Stomach (tissue), 9 donors: ENCODE data around the gene RIOX2. TPM values are rescaled to one million over a fixed set of nuclear protein-coding genes. Genes with fewer than 3 reads are reported as not detected.
A peak's percentile ranks its signal among the peaks of the same experiment; 100 is the strongest.
"Not testable (repeated sequence)": the region's sequence is repeated elsewhere in the genome, so short reads cannot be mapped to it uniquely, and the experiment has no call there.

Experiments used
- DNase-seq, 2 donors: peaks; one replicate each; pipeline versions ENCODE4 v3.0.0 to v3.0.0-alpha.2; 2013 to 2019
- H3K27ac ChIP-seq, 5 donors: fragments of 200-600 bp in 4 of 5; sonication (generic) in 4 of 5; one replicate each; pipeline ENCODE4 v1.5.1; 2013 to 2019; ENCODE audit warnings: mild to moderate bottlenecking in 1 of 5, moderate library complexity in 1 of 5
- H3K27me3 ChIP-seq, 3 donors: fragments of 200-600 bp; sonication (generic); one replicate each; pipeline ENCODE4 v1.5.1; 2017 to 2019; ENCODE audit warnings: mixed run types in 1 of 3
- H3K36me3 ChIP-seq, 4 donors: fragments of 200-600 bp; sonication (generic); 1 replicate in 3 of 4; 2 replicates in 1 of 4; pipeline ENCODE4 v1.5.1; 2016 to 2019
- H3K4me1 ChIP-seq, 4 donors: fragments of 200-600 bp; sonication (generic); one replicate each; pipeline ENCODE4 v1.5.1; 2016 to 2019
- H3K4me3 ChIP-seq, 4 donors: fragments of 200-600 bp; sonication (generic) in 3 of 4; one replicate each; pipeline ENCODE4 v1.5.1; 2016 to 2019; ENCODE audit warnings: mild to moderate bottlenecking in 1 of 4
- H3K9me3 ChIP-seq, 4 donors: fragments of 200-600 bp; sonication (generic); one replicate each; pipeline ENCODE4 v1.5.1; 2016 to 2019
- CTCF ChIP-seq, 7 experiments: fragments of 450-650 bp in 4 of 7; fragments of 200-600 bp in 3 of 7; sonication (generic) in 3 of 7; IDR thresholded peaks; one replicate each; pipeline ENCODE4 v1.5.1; 2016 to 2019; ENCODE audit warnings: antibody characterized with exemption in 7 of 7, control low read depth in 2 of 7, mild to moderate bottlenecking in 1 of 7
- EP300 ChIP-seq: sonication (generic); formaldehyde crosslinking; IDR thresholded peaks from one replicate; pipeline ENCODE4 v1.6.1; 2017; ENCODE audit warnings: antibody characterized with exemption
- POLR2A ChIP-seq, 4 donors: fragments of 450-650 bp; IDR thresholded peaks; one replicate each; pipeline ENCODE4 v1.6.1; 2016; ENCODE audit warnings: antibody characterized with exemption in 4 of 4, control low read depth in 2 of 4, mild to moderate bottlenecking in 1 of 4, moderate library complexity in 1 of 4
- POLR2AphosphoS5 ChIP-seq, 3 donors: sonication (generic); formaldehyde crosslinking; IDR thresholded peaks; one replicate each; pipeline ENCODE4 v1.6.1; 2016; ENCODE audit warnings: antibody characterized with exemption in 3 of 3
- WGBS, 5 donors: extraction: QIAGEN DNeasy Blood & Tissue Kit in 3 of 5; methylation state at CpG; one replicate each; pipeline versions ENCODE4 v1.1.5 to v1.1.7; 2013 to 2018; 5-methylcytosine and 5-hydroxymethylcytosine counted together
- intact Hi-C: fragments of 100-400 bp; cut with DNase I; formaldehyde crosslinking; loops from one replicate; pipeline ENCODE4 v1.15.1; 2023; ENCODE audit warnings: low total_unique reads
- polyA plus RNA-seq, 3 donors: library from polyadenylated mRNA; stranded (reverse); fragments of 200-250 nt; gene quantifications; one replicate each; pipeline ENCODE4 v1.2.3, GENCODE V29; 2013
- total RNA-seq, 5 donors: library from RNA; depleted of rRNA; stranded (reverse); fragments of >200 nt; gene quantifications; one replicate each; pipeline versions ENCODE4 v1.1.0 to v1.2.3, GENCODE V29; 2014 to 2016
- donor health status: healthy with polysubstance abuse.
- donor health status: Bipolar disorder and iron deficiency.
- donor health status: healthy.

RIOX2 gene
- total and polyA plus RNA-seq, 8 donors: 0.58 to 28.1 (median 17.0) TPM

DNA sequence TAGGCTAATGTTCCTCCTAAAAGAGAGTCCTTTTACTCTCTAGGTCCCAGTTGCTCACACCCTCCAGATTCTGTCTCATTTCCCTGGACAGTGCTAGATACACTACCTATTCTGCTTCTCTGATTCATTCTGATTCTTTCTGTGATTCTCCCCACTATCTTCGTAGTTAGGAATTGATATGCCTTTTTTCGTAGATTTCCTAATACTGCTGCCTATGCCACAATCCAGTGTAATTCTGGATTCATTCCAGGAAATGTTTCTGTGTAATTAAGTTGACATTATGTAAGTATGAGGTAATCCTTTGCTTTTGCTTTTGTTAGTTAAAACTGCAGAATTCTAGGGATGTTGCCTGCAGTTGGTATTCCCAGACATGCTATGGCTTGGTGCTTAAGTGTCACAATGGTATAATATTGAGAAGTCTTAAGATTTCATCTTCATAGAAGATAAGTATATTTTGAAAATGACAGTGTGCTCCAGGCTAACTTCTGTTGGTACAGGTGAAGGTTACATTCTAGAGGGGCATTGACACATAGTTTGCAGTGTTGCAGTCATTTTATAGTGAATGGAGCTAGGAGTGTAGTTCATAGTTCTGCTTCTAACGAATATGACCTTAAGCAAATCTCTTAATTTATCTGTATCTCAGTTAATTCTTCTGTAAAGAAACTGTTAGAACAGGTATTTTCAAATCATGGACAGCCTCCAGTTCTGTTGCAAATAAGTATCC lies 54.3 kb downstream of the RIOX2 start:
- WGBS, 5 donors: 56 to 70% (median 68%) methylated on average over 3 of the region's 3 CpGs
- no peak overlapping the region for H3K4me3 ChIP-seq
- no peak overlapping the region for H3K27ac ChIP-seq
- peak in 1 of 3 donors; percentile 12 for TF ChIP-seq POLR2AphosphoS5 (IDR thresholded peaks at IDR 0.05)
- TF ChIP-seq EP300: no peak
- peaks cover 15 to 84% (median 67%) of the 10 kb centered on the region in 4 donors for H3K36me3 ChIP-seq
- no peaks in the 10 kb centered on the region for H3K9me3 ChIP-seq
- H3K4me1 ChIP-seq: peaks cover 0 to 11% (median 2%) of the 10 kb centered on the region in 4 donors
- peak in 1 of 2 donors; percentile 32 for DNase-seq
- H3K27me3 ChIP-seq: no peaks in the 10 kb centered on the region
- intact Hi-C loops: no loop called here

- Histone ChIP-seq H3K4me3 (no peak overlapping the region), H3K27me3 (no peaks in the 10 kb centered on the region), H3K9me3 (no peaks in the 10 kb centered on the region), H3K36me3 (peaks cover 15 to 89% (median 70%) of the 10 kb centered on the region in 4 donors), H3K4me1 (peaks cover 0 to 11% (median 2%) of the 10 kb centered on the region in 4 donors), H3K27ac (no peak overlapping the region)
- no peak for TF ChIP-seq POLR2A (IDR thresholded peaks at IDR 0.05)
- TF ChIP-seq EP300: no peak
- DNase-seq: no peak
- intact Hi-C loops: no loop called here
Observed at GRCh38 chr3:97916576-97916975, 55.7 kb downstream of the RIOX2 start.

DNA sequence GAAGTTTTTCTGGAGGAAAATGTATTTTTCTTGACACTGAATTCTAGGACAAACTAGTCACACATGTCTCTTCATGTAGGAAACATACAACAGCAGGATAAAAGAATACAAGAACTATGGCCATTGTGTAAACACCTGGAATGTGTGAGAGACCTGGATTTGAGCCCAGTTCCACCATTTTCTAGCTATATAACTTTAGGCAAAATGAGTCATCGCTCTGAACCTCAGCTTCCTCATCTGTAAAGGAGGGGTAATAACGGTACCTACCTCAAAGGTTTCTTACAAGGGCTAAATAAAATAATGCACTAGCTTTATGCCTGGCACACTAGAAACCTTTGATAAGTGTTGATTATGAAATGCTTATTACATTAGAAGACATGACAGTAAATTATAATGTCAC lies 57.8 kb downstream of the RIOX2 start:
- intact Hi-C loops: no loop called here

DNA sequence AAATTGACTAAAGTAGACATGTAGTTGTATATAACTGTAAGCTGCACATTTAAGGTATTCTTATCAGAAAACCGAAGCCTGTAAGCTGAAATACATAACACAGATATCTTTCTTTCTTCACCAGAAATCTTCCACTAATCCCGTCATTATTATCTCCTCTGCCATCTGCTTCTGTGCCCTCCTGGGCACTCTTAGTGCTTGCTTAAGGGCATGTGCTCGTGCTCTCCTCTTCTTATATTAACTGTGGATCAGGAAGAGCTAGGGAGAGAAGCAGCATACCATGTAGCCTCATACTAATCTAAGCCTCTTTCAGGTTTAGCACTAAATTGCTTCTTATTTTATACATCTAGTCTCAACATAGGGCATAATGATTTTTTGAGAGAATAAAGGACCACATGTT lies 60.8 kb downstream of the RIOX2 start:
- no peaks in the 10 kb centered on the region for H3K27me3 ChIP-seq
- 79 to 83% (median 82%) methylated on average over 3 of the region's 3 CpGs for WGBS, 5 donors
- no peak overlapping the region for H3K27ac ChIP-seq
- intact Hi-C loops: no loop called here
- H3K9me3 ChIP-seq: no peaks in the 10 kb centered on the region
- DNase-seq: no peak
- H3K4me1 ChIP-seq: peaks cover 0 to 13% (median 5%) of the 10 kb centered on the region in 4 donors
- TF ChIP-seq POLR2A (IDR thresholded peaks at IDR 0.05): no peak
- TF ChIP-seq EP300: no peak
- no peak for TF ChIP-seq CTCF (IDR thresholded peaks at IDR 0.05)
- no peak for TF ChIP-seq POLR2AphosphoS5 (IDR thresholded peaks at IDR 0.05)
- H3K4me3 ChIP-seq: no peak overlapping the region
- H3K36me3 ChIP-seq: peaks cover 13 to 48% (median 39%) of the 10 kb centered on the region in 4 donors

More for the DNA sequence above, 57.8 kb downstream of the RIOX2 start:
- 78 to 90% (median 84%) methylated on average over 2 of the region's 2 CpGs for WGBS, 5 donors
- no peaks in the 10 kb centered on the region for H3K9me3 ChIP-seq
- no peak for DNase-seq
- H3K4me1 ChIP-seq: peaks cover 0 to 21% (median 9%) of the 10 kb centered on the region in 4 donors
- H3K36me3 ChIP-seq: peaks cover 15 to 72% (median 56%) of the 10 kb centered on the region in 4 donors
- H3K27me3 ChIP-seq: no peaks in the 10 kb centered on the region
- no peak for TF ChIP-seq POLR2AphosphoS5 (IDR thresholded peaks at IDR 0.05)
- no peak for TF ChIP-seq EP300
- no peak overlapping the region for H3K27ac ChIP-seq
- no peak overlapping the region for H3K4me3 ChIP-seq

- H3K4me3 ChIP-seq: no peak overlapping the region
- DNase-seq: peak in 1 of 2 donors; percentile 24
- no peak for TF ChIP-seq POLR2AphosphoS5 (IDR thresholded peaks at IDR 0.05)
- TF ChIP-seq EP300: no peak
- TF ChIP-seq CTCF (IDR thresholded peaks at IDR 0.05): no peak
- peaks cover 7 to 43% (median 34%) of the 10 kb centered on the region in 4 donors for H3K36me3 ChIP-seq
- H3K9me3 ChIP-seq: no peaks in the 10 kb centered on the region
- H3K27ac ChIP-seq: no peak overlapping the region
- no peaks in the 10 kb centered on the region for H3K27me3 ChIP-seq
- H3K4me1 ChIP-seq: peaks cover 0 to 13% (median 5%) of the 10 kb centered on the region in 4 donors
- 50 to 63% (median 55%) methylated on average over 3 of the region's 3 CpGs for WGBS, 5 donors
- intact Hi-C loops: no loop called here
Observed at GRCh38 chr3:97910931-97911351, 61.3 kb downstream of the RIOX2 start.

GRCh38 chr3:97910236-97910831 lies 61.9 kb downstream of the RIOX2 start:
- H3K27ac ChIP-seq, intact Hi-C loops, DNase-seq, H3K27me3 ChIP-seq, H3K9me3 ChIP-seq: not testable (repeated sequence)
- peaks cover 1 to 37% (median 28%) of the 10 kb centered on the region in 4 donors for H3K36me3 ChIP-seq
- WGBS, 5 donors: 63 to 79% (median 71%) methylated on average over 21 to 24 of the region's 24 CpGs
- peak overlapping the region in 1 of 4 donors; percentile 11 for H3K4me3 ChIP-seq
- peaks cover 0 to 13% (median 5%) of the 10 kb centered on the region in 4 donors for H3K4me1 ChIP-seq

- H3K9me3 ChIP-seq, DNase-seq, H3K4me3 ChIP-seq, H3K27me3 ChIP-seq, intact Hi-C loops, H3K27ac ChIP-seq: not testable (repeated sequence)
- Histone ChIP-seq H3K36me3 (peaks cover 0 to 33% (median 24%) of the 10 kb centered on the region in 4 donors), H3K4me1 (peaks cover 0 to 13% (median 5%) of the 10 kb centered on the region in 4 donors)
- WGBS, 5 donors: 38 to 80% (median 42%) methylated on average over 1 to 2 of the region's 3 CpGs; no CpG with 5 or more reads in 2 of the 5 donors
Observed at GRCh38 chr3:97909830-97910229, 62.4 kb downstream of the RIOX2 start.
